Activated T-cell treated with anti-CD3 and anti-CD28 coated beads for 24 hours (primary cell): ENCODE data around the gene ZNRF3.
A peak's percentile ranks its signal among the peaks of the same experiment; 100 is the strongest.
"Not testable (repeated sequence)": the region's sequence is repeated elsewhere in the genome, so short reads cannot be mapped to it uniquely, and the experiment has no call there.

Source experiments
- DNase-seq: peaks from one replicate; pipeline ENCODE4 v3.0.0-alpha.2; 2020; ENCODE audit warnings: low read depth

ZNRF3 gene

DNA sequence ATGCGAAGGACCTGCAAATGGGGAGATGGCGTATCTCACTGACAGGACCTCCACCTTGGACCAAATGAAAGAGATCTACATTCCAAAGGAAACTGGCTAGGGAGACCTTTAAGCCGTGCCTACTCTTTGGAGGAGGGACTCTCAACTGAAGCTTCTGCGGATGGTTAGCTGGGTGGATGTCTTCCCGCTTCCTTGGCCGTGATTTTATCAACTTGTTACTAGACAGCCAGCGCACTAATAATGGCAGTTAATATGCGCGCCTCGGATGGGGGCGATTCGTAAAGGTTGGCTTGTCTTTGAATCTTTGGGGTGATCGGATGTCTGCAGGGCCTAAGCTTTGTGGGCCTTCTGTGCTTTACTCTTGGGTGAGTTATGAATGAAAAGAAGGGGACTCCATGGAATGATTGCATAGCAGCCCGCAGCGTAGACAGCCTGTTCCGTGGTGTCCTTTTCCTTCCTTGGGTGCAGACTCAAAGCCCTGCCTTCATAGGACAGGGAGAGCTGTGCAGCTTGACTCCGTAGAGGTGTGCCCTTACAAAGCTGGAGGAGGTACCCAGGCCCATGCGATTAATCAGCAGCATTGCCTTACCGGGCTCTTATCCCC is 1.5 kb downstream of the ZNRF3 start:
- no peak for DNase-seq

DNA sequence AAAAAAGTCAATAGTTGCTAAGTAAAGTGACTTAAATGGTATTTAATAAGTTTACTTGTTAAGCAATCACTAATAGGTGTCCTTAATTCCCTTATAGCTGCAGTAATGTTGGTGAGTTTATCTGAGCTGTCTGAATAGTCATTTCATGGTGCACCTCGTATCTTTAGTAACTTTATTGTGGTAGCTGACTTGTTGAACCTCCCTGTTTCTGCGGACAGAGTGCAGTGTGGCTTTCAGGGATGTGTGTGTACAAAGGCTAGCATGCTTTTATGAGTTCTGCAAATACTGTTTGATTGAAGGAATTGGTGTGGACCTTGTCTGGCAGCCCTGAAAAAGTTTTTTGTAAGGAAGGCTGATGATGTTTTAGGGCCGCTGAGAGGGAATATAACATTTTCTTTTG is 2.6 kb downstream of the ZNRF3 start:
- DNase-seq: no peak

DNA sequence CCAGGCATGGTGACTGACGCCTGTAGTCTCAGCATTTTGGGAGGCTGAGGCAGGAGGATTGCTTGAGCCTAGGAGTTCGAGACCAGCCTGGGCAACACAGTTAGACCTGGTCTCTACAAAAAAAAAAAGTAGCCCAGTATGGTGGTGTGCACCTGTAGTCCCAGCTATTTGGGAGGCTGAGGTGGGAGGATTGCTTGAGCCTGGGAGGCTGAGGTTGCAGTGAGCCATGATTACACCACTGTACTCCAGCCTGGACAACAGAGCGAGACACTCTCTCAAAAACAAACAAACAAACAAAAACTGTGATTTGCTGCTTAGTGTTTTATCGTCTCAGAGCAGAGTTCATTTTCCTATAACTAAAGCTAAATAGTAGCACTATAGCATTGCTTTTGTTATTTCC is 3.3 kb downstream of the ZNRF3 start:
- not testable (repeated sequence) for DNase-seq

DNA sequence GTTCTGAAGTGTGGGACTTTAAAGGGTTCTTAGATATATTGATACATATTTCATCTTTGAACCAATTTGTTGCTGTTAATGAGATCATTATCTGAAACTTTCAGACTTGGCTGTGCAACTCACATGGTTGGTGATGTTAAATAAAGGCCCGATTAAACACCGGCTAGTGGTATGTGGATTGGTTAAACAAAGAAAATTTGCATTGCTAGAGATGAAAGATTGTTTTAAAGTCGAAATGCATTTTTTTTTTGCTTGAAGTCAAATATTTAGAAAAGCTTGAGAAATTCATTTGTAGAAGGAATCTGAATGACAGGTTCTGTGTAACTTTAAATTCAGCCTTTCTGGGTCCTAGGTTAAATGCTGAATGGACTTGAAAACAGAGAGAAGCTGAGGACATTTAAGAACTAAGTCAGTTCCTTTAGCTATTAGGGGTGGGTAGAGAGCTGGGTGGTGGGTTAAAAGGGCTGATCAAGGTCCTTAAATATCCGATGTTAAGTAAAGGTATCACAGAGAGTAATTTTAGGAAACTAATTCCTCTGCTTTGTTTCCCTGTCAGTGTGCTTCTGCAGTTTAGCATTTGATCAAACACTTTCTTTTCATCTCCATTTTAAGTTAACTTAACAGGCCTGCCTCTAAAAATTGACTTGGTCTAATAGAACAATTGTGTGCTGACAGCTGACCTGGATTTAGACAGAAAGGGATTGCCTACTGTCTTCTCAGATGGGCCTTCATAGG is 4.5 kb downstream of the ZNRF3 start:
- no peak for DNase-seq

DNA sequence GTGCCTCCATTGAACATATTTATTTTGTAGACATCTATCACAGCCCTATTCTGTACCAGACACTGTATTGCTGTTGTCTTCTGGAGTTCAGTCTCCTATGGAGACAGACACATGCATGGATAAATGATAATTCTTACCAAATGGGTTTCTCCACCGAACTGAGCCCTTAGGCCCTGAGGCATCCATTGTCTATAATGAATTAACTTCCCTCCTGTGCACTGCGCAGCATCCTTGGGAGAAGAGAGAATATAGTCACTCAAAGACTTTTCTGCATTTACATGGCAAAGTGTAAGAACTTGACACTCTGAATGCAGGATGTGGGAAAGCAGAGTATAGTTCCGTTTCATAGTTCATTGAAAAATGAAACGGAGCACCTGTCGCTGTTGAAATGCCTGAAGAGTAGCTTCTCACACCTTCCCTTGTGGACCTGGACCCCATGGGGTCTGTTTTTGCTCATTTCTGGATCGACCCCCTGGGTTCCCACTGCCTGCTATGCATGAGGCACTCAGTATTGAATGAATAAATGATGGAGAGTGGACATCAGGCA is 6.2 kb downstream of the ZNRF3 start:
- no peak for DNase-seq

DNA sequence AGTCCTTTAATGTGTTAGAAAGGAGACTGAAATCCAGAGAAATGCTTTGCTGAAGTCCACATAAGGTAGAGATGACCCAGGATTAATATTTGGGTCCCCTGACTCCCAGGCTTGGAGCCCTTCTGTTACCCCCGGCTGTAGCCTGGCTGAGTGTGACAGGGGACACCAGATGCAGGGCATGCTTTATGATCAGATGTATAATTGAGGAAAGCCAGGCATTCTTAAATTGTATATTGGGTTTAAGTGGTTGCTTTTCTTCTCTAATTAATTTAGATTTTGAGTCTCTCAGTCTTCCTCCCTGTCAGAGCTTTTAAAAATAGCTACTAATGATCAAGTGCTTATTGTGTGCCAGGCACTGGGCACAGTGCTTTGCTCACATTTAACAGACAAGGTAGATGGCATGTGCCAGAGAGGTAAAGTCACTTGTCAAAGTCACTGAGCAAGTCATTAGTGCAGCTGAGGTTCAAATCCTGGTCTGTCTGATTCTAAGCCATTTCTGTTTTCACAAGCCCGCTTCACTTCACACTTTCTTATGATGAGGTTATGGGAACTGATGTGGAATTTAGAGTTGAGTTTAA is 7.9 kb downstream of the ZNRF3 start:
- DNase-seq: no peak

DNA sequence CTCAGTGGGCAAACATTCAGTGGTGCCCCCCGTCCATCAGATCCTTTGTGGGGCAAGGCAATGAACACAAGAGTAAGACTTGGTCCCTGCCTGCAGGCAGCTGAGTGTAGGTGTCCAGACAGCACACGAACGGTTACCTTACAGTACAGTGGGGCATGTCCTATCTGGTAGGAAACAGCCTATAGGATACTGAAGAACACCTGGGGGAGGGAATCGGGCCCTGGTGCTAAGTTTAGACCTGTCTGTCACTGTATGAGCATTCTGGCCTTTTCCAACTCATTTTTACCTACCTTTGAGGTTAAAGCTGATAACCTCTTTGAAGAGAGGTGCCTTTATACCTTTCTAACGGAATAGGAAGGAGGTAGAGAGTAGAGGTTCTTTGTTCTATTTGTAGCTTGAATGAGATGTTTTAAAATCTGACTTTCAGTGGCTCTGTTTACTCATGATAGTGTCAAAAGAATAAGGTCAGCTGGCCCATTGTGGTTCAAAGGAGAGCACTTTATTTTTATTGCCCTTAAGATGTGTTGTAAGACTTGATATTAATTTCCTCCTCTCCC is 8.9 kb downstream of the ZNRF3 start:
- DNase-seq: no peak

DNA sequence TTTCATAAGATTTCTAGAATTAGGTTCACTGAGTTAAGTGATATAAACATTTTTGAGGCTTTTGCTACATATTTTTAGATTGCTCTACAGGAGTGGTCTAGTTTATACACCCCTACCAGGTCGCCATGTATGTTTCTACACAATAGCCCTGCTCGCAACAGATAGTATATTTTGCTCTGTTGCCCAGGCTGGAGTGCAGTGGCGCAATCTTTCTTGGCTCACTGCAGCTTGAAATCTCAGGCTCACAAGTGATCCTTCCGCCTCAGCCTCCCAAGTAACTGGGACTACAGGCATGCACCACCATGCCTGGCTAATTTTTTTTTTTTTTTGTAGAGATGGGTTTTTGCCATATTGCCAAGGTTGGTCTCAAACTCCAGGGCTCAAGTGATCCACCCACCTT is 10.4 kb downstream of the ZNRF3 start:
- no peak for DNase-seq

DNA sequence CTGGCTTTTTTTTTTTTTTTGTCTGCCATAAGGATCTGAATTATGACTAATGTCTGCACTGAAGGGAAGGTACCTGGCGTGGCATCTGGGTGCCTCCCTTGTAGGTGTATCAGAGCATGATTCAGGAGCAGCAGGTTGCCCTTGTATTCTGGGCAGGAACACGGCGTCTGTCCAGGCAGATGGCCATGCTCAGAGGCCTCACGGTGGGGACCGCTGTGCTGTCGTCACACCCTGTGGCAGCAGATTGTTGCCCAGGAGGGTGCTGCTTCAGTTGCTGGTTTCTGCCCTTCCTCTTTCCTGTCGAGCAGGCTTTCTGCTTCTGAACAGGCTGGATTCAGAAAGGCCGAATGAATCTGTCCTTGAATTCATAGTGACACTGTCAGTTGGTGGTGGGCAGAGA is 11.0 kb downstream of the ZNRF3 start:
- DNase-seq: no peak

DNA sequence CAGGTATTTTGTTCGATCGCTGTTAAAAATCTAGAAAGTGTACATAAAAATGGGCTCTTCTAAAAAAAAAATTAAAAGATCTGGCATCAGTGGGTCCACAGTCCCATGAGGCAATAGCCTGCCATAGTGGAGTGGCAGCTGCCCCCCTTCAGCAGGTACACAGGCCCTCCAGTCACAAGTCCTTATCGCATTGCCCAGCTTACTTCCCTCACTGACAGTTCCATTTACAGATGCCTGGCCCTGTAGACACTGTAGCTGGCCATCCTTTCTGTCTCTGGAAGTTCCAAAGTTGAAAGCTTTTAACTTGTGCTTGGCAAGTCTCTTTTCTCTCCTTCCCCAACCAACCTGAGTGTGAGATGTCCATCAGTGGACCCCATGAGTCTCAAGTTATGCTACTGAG is 11.4 kb downstream of the ZNRF3 start:
- no peak for DNase-seq

DNA sequence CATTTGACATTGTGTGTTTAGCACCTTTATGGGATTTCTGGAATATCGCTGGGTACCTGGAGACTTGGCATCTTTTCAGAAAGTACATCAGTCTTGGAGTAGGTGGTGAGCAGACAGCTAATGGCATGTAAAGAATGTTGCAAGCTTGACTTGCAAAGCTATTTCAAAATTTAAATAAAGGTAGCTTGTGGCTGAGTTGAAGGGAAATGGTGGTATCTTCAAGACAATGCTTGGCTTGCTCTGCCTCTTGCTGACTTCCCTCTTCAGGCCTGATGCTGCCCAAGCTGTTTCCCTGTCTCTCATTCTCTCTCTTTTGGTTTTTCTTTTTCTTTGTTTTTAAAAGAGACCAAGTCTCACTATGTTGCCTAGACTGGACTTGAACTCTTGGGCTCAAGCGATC is 13.2 kb downstream of the ZNRF3 start:
- no peak for DNase-seq

DNA sequence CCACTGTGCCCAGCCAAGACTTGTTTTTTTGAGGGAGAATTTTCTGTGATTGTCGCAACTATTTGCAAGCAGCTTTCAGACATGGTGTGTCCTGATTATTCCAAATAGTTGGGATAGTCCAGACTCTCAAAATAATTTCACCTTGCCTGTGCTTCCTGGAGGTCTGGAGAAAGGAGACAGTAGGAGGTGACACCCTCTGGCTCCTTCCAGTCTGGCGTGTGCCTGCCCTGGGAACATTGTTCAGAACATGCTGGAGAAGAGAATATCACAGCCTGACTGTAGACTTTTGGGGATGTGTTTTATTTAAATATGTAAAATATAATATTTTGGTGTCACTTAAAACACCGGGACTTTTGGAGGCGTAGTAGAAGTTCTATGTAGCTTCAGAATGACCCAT is 14.9 kb downstream of the ZNRF3 start:
- no peak for DNase-seq

DNA sequence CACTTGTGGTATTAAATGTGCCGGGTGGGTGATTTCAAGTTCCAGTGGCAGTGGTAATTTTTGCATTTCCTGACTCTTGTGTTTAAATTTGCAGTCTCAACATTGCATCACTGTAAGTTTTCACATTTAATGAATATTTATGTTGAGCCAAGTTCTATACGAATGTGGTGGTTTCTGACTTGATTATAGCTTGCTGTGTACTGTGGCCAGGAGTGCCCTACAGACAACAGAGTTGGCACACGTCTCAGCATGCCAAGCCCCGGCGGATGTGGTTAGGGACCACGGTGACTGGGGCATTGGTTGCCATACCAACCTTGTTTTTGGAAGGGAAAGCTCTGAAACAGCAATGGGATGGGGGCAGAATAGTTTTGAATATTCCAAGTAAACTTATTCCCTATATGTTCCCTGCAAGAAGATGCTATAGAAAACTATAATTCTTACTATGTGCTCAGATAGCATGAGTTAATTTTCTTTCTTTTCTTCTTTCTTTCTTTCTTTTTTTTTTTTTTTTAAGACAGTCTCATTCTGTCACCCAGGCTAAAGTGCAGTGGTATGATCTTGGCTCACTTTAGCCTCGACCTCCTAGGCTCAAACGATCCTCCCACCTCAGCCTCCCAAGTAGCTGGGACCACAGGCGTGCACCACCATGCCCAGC is 16.0 kb downstream of the ZNRF3 start:
- no peak for DNase-seq

DNA sequence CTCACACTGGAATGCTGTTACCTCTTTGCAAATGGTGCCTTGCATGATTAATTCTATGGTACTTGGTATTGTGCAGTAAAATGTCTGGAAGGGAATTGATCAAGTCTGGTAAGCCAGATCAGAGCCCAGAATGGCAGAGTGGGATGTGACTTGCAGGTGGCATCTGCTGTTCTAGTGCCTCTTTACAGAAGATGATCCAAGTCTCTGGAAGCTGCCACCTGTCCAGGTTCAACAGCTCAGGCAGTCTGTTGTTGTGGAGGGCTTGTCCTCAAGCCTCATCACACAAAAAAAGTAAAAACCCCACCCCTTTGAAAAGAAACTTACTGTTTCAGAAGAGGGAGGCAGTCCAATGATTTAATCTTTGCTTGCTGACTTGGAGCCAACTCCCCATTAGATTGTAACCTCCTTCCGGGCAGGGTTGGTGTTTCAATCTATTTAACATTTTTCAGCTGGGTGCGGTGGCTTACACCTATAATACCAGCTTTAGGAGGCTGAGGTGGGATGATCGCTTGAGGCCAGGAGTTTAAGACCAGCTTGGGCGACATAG is 17.1 kb downstream of the ZNRF3 start:
- DNase-seq: no peak

DNA sequence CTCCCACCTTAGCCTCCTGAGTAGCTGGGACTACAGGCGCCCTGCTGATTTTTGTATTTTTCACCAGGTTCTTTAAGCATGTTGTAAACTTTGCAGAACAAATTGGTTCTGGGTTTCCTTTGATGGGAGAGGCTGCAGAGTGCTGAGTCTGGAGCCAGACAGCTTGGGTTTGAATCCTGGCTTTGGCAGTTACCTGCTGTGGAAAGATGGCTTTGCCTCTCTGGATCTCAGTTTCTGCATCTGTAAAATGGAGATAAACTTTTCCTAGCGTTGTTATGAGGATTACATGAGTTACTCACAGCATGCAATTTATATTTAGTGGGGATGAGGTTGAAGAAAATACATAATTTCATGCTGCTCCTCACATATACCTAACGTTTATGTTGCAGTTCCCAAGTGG is 19.1 kb downstream of the ZNRF3 start:
- DNase-seq: no peak

DNA sequence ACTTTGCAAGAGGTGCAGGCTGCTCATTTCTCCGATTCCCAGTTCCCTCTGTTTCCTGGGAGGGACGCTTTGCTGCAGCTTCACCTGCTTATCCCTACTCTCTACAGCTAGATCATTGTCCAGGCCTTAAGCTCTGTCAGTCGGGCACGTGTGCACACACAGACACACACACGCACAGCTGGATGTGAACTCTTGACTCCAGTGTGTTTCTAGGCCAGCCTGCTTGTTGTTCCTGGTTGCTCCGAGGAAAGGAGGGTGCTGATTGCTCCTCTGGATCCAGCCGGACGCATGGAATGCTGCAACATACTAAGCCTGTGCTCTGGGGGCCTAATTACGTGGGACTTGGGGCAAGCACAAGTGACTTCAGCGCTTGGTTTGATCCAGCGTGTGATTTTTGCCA is 19.7 kb downstream of the ZNRF3 start:
- no peak for DNase-seq

DNA sequence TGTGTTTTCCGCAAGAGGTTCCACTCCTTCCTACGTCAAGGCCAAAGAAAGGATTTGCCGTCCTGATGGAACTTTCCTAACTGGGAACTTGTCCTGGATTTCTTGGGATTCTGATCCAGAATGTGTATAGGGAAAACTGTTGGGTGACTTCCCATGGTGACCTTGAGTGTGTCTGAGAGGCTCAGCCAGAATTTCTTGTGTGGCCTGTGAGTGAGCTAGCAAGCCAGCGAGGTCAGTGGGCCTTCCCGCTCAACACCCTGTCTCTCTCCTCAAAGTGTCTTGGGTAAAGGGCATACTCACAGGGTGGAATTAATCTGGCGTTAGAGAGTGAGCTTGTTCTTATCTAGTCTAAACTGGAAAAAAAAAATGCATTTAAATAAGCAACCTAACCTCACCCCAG is 20.4 kb downstream of the ZNRF3 start:
- DNase-seq: no peak

DNA sequence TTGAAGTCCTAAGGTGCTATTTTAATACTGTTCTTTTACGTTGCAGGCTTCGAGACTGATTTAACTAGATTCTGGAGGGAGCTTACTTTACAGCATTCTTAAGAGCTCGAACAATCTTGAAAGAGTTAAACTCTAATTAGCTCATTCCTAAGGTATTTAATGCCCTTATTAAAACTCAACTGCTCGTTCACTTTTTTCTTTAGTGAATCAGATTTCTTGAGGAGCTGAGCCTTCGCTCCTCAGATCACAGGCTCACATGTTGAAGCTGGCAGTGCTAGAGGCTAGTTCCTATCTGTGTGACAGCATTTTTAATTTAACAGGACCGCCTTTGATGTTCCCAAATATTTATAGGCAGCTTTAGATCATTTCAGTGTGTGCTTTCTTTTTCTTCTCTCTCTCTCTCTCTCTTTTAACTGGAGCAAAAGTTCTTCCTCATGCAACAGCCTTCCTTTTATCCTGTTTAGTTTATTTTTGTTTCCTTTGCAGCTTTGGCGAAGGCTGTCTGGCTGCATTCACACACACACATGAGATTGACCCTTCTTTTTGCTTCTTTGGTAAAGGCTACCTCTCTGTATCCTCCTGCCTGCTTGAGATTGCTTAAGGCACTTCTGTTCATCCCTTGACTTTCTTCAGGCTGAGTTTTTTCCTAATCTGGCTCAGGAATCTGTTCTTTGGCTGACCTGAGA is 21.0 kb downstream of the ZNRF3 start:
- DNase-seq: no peak

DNA sequence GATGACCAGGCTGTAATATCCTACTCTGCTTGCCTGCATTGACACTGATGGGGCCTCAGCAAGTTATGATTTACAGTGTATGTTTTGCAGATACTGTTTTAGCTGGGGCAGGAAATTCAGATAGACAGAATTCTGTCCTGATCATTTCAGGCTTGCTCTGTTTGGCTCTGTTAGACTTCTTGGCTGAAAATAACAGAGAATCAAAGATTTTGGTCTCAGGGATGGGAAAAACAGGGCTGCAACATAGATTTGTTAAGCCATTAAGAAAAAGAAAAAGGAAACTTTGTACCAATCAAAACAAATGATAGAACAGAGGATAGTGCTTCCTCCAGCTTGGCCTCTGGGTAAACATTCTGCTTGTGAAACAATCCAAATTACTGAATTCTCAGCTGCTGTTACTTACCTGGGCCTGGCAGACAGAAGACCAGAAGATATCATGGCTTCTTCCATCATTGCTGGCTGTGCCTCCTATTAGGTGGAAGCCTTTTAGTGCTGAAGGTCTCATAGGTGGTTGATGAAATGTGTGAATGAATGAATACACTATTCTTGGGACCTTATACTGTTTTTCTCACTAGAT is 22.0 kb downstream of the ZNRF3 start:
- DNase-seq: no peak

DNA sequence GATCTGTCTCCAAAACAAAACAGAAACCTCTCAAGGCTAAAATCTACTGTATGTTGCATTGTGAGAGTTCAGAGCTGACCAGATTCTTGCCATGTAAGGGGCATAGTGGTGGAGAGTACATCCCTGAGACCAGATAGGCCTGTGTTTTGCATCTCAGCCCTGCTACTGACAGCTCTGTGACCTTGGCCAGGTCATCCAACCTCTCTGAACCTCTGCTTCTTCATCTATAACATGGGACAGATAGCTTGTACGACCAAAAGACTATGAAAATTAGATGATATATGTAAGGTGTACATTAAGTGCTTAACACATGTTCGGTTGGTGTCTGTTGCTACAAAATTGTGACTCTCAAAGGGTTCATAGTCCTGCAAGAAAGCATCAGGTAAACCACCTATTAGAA is 22.9 kb downstream of the ZNRF3 start:
- no peak for DNase-seq

DNA sequence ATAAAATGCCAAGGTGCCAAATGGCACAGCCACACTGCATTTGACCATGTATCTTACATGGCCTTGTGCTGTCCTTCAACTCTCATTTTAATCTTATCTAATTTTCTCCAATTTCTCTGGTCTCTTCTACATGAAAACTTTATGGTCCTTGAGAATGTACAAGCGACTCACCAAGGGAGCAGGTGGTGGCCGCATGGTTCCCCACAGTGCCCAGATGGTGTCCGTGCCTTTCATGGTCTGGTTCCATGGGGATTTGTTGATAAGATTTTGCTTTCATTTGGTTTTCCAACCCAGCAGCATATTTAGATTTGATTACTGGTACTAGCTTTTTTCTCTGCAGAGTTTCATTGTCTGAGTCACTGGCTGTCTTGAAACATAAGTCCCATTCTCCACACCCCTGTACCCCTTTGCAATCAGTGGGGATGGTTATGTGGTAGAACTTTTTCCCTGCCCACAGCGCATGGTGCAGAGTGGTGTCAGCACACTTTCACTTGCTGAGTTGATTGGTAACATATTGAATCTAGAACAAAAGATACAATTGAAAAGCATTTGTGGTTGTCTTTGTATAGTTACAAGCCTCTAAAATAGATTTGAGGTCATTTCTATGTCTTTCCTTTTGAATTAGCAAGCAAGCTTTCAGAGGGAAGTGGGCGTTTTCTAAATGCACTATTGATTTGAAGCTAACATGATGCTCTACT is 24.1 kb downstream of the ZNRF3 start:
- peak; percentile 58 for DNase-seq
